ENCODE data around the gene ZG16B.

The ZG16B gene

GRCh38 chr16:2790631-2791030 lies 39.5 kb upstream of the ZG16B start:
- no peak for TF ChIP-seq EZH2phosphoT487 (IDR thresholded peaks at IDR 0.05; ENCODE audit: borderline replicate concordance)
- TF ChIP-seq CTCF (conservative IDR thresholded peaks at IDR 0.05; ENCODE audit: low read length), result no peak
- Histone ChIP-seq H3K9ac (ENCODE audit: low read depth, low read length, poor library complexity, severe bottlenecking) (no peak overlapping the region), H3K4me2 (ENCODE audit: low read depth, low read length, poor library complexity, severe bottlenecking) (no peak overlapping the region)

GRCh38 chr16:2791174-2791573 lies 38.9 kb upstream of the ZG16B start:
- no peaks in the 10 kb centered on the region for H3F3A ChIP-seq (ENCODE audit: low read depth)
- H3K4me3 ChIP-seq (ENCODE audit: low read length, poor library complexity, severe bottlenecking), result no peak overlapping the region
- no peaks in the 10 kb centered on the region for H4K20me1 ChIP-seq (ENCODE audit: insufficient read depth, low read length, poor library complexity, severe bottlenecking)
- no peaks in the 10 kb centered on the region for H3K4me1 ChIP-seq (ENCODE audit: insufficient read depth, low read length, poor library complexity, severe bottlenecking)
- TF ChIP-seq EZH2phosphoT487 (IDR thresholded peaks at IDR 0.05; ENCODE audit: borderline replicate concordance) (no peak), CTCF (conservative IDR thresholded peaks at IDR 0.05; ENCODE audit: low read length) (no peak)
- no peaks in the 10 kb centered on the region for H3K9me3 ChIP-seq (ENCODE audit: insufficient read depth, low read depth, low read length)
- H3K27me3 ChIP-seq (ENCODE audit: insufficient read depth, low read length, poor library complexity, severe bottlenecking), result no peaks in the 10 kb centered on the region
- H3K9ac ChIP-seq (ENCODE audit: low read depth, low read length, poor library complexity, severe bottlenecking), result no peak overlapping the region
- no peak overlapping the region for H3K4me2 ChIP-seq (ENCODE audit: low read depth, low read length, poor library complexity, severe bottlenecking)
- H3K9me2 ChIP-seq (replicated peaks; ENCODE audit: low read depth, low read length), result no peaks in the 10 kb centered on the region
- H2AFZ ChIP-seq (ENCODE audit: low read length), result no peak overlapping the region
- H3K79me2 ChIP-seq (ENCODE audit: insufficient read depth, low read length), result no peaks in the 10 kb centered on the region
- H3K36me3 ChIP-seq (ENCODE audit: insufficient read depth, low read length), result no peaks in the 10 kb centered on the region

More at GRCh38 chr16:2790631-2791030, 39.5 kb upstream of the ZG16B start:
- H3K9me3 ChIP-seq (ENCODE audit: insufficient read depth, low read depth, low read length), result no peaks in the 10 kb centered on the region
- no peaks in the 10 kb centered on the region for H3K9me2 ChIP-seq (replicated peaks; ENCODE audit: low read depth, low read length)
- no peaks in the 10 kb centered on the region for H3K79me2 ChIP-seq (ENCODE audit: insufficient read depth, low read length)
- H4K20me1 ChIP-seq (ENCODE audit: insufficient read depth, low read length, poor library complexity, severe bottlenecking), result no peaks in the 10 kb centered on the region
- no peak overlapping the region for H3K4me3 ChIP-seq (ENCODE audit: low read length, poor library complexity, severe bottlenecking)
- H3K4me1 ChIP-seq (ENCODE audit: insufficient read depth, low read length, poor library complexity, severe bottlenecking), result no peaks in the 10 kb centered on the region
- H3K36me3 ChIP-seq (ENCODE audit: insufficient read depth, low read length), result no peaks in the 10 kb centered on the region
- no peak overlapping the region for H2AFZ ChIP-seq (ENCODE audit: low read length)
- no peaks in the 10 kb centered on the region for H3F3A ChIP-seq (ENCODE audit: low read depth)
- H3K27me3 ChIP-seq (ENCODE audit: insufficient read depth, low read length, poor library complexity, severe bottlenecking), result no peaks in the 10 kb centered on the region

GRCh38 chr16:2792940-2793339 lies 37.2 kb upstream of the ZG16B start:
- Histone ChIP-seq H3K79me2 (ENCODE audit: insufficient read depth, low read length) (no peaks in the 10 kb centered on the region), H3K9me2 (replicated peaks; ENCODE audit: low read depth, low read length) (no peaks in the 10 kb centered on the region), H3K4me1 (ENCODE audit: insufficient read depth, low read length, poor library complexity, severe bottlenecking) (no peaks in the 10 kb centered on the region), H3K9ac (ENCODE audit: low read depth, low read length, poor library complexity, severe bottlenecking) (no peak overlapping the region), H3K4me3 (ENCODE audit: low read length, poor library complexity, severe bottlenecking) (no peak overlapping the region), H3K9me3 (ENCODE audit: insufficient read depth, low read depth, low read length) (no peaks in the 10 kb centered on the region), H3K36me3 (ENCODE audit: insufficient read depth, low read length) (no peaks in the 10 kb centered on the region), H3K4me2 (ENCODE audit: low read depth, low read length, poor library complexity, severe bottlenecking) (no peak overlapping the region), H2AFZ (ENCODE audit: low read length) (no peak overlapping the region), H3K27me3 (ENCODE audit: insufficient read depth, low read length, poor library complexity, severe bottlenecking) (no peaks in the 10 kb centered on the region), H3F3A (ENCODE audit: low read depth) (no peaks in the 10 kb centered on the region), H4K20me1 (ENCODE audit: insufficient read depth, low read length, poor library complexity, severe bottlenecking) (no peaks in the 10 kb centered on the region)
- TF ChIP-seq CTCF (conservative IDR thresholded peaks at IDR 0.05; ENCODE audit: low read length) (no peak), EZH2phosphoT487 (IDR thresholded peaks at IDR 0.05; ENCODE audit: borderline replicate concordance) (no peak)

Measured in Loucy (cell line).